ENCODE results near the gene ING5. TPM values are rescaled to one million over a fixed set of nuclear protein-coding genes. Genes with fewer than 3 reads are reported as not detected.
"Not testable (repeated sequence)": the region's sequence is repeated elsewhere in the genome, so short reads cannot be mapped to it uniquely, and the experiment has no call there.

The ING5 gene
- total and polyA plus RNA-seq, 9 donors = 24.9 to 57.1 (median 39.6) TPM

GRCh38 chr2:241658296-241658695 is 43.5 kb upstream of the ING5 start:
- DNase-seq = no peak
- 44 to 60% (median 56%) methylated on average over 5 of the region's 5 CpGs for WGBS, 3 donors
- Histone ChIP-seq H3K4me1 (ENCODE audit: insufficient read depth) (no peaks in the 10 kb centered on the region), H3K4me3 (no peak overlapping the region), H3K27me3 (no peaks in the 10 kb centered on the region), H3K9me3 (no peaks in the 10 kb centered on the region), H3K36me3 (no peaks in the 10 kb centered on the region), H3K27ac (no peak overlapping the region)
- intact Hi-C loops (cut with DNase I) = loop anchor here in 3 of 4 donors (2.0 to 10.0 kb wide), 2 partner anchors 803 to 807 kb away; no protein-coding TSS in a partner anchor
- TF ChIP-seq, protein P1, sequence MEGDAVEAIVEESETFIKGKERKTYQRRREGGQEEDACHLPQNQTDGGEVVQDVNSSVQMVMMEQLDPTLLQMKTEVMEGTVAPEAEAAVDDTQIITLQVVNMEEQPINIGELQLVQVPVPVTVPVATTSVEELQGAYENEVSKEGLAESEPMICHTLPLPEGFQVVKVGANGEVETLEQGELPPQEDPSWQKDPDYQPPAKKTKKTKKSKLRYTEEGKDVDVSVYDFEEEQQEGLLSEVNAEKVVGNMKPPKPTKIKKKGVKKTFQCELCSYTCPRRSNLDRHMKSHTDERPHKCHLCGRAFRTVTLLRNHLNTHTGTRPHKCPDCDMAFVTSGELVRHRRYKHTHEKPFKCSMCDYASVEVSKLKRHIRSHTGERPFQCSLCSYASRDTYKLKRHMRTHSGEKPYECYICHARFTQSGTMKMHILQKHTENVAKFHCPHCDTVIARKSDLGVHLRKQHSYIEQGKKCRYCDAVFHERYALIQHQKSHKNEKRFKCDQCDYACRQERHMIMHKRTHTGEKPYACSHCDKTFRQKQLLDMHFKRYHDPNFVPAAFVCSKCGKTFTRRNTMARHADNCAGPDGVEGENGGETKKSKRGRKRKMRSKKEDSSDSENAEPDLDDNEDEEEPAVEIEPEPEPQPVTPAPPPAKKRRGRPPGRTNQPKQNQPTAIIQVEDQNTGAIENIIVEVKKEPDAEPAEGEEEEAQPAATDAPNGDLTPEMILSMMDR (IDR thresholded peaks at IDR 0.05) = no peak
- TF ChIP-seq EP300 (IDR thresholded peaks at IDR 0.05) (no peak), POLR2A (IDR thresholded peaks at IDR 0.05) (no peak)

GRCh38 chr2:241659150-241659739 is 42.6 kb upstream of the ING5 start:
- no peak overlapping the region for H3K27ac ChIP-seq
- no peaks in the 10 kb centered on the region for H3K36me3 ChIP-seq
- intact Hi-C loops (cut with DNase I) = loop anchor here in 3 of 4 donors (2.0 to 10.0 kb wide), 2 partner anchors 804 to 808 kb away; no protein-coding TSS in a partner anchor
- WGBS, 3 donors = 35 to 44% (median 41%) methylated on average over 25 to 26 of the region's 26 CpGs
- no peaks in the 10 kb centered on the region for H3K9me3 ChIP-seq
- no peaks in the 10 kb centered on the region for H3K4me1 ChIP-seq (ENCODE audit: insufficient read depth)
- H3K27me3 ChIP-seq = no peaks in the 10 kb centered on the region
- peak; percentile 59 to 77 (median 68) for DNase-seq
- TF ChIP-seq, protein P1 (IDR thresholded peaks at IDR 0.05) = peak in 2 of 3 donors; percentile 38 to 48
- TF ChIP-seq POLR2A (IDR thresholded peaks at IDR 0.05) = no peak
- no peak overlapping the region for H3K4me3 ChIP-seq

- DNase-seq = no peak
- Histone ChIP-seq H3K27ac (no peak overlapping the region), H3K36me3 (no peaks in the 10 kb centered on the region), H3K27me3 (no peaks in the 10 kb centered on the region), H3K9me3 (no peaks in the 10 kb centered on the region), H3K4me3 (no peak overlapping the region), H3K4me1 (ENCODE audit: insufficient read depth) (no peaks in the 10 kb centered on the region)
- WGBS, 3 donors = 90 to 92% (median 91%) methylated on average over 12 to 14 of the region's 14 CpGs
- intact Hi-C loops (cut with DNase I) = no loop called here
- TF ChIP-seq EP300 (IDR thresholded peaks at IDR 0.05) (no peak), POLR2A (IDR thresholded peaks at IDR 0.05) (no peak)
- TF ChIP-seq, protein P1 (IDR thresholded peaks at IDR 0.05) = no peak
Measured at GRCh38 chr2:241660593-241661213, 41.1 kb upstream of the ING5 start.

DNA sequence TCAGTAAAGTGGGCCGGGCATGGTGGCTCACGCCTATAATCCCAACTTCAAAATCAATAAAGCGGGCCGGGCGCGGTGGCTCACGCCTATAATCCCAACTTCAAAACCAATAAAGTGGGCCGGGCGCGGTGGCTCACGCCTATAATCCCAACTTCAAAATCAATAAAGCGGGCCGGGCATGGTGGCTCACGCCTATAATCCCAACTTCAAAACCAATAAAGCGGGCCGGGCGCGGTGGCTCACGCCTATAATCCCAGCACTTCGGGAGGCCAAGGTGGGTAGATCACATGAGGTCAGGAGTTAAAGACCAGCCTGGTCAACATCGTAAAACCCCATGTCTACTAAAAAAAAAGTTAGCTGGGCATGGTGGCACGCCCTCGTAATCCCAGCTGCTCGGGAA is 39.1 kb upstream of the ING5 start:
- H3K27me3 ChIP-seq; H3K36me3 ChIP-seq; DNase-seq; H3K27ac ChIP-seq; H3K4me3 ChIP-seq; intact Hi-C loops (cut with DNase I); H3K9me3 ChIP-seq; H3K4me1 ChIP-seq (ENCODE audit: insufficient read depth): not testable (repeated sequence)
- WGBS, 3 donors = 90 to 91% (median 90%) methylated on average over 24 of the region's 24 CpGs
